Measurements from ENCODE around the gene TMEM40.

The TMEM40 gene

GRCh38 chr3:12768579-12769527 lies 9.8 kb upstream of the TMEM40 start:
- Histone ChIP-seq H3K27me3 (replicated peaks; ENCODE audit: control insufficient read depth, insufficient read depth, low read length) (no peaks in the 10 kb centered on the region; the same call in 1 of the 2 replicates), H3K36me3 (ENCODE audit: control insufficient read depth, insufficient read depth, low read length) (no peaks in the 10 kb centered on the region), H3K4me3 (replicated peaks; ENCODE audit: low read depth, low read length) (no peak overlapping the region)
- no peak for TF ChIP-seq CTCF (IDR thresholded peaks at IDR 0.05; ENCODE audit: insufficient read depth, low read length, poor library complexity, severe bottlenecking)
- DNase-seq (ENCODE audit: extremely low read depth, insufficient read length): no peak

GRCh38 chr3:12766541-12766940 lies 7.5 kb upstream of the TMEM40 start:
- H3K36me3 ChIP-seq (ENCODE audit: control insufficient read depth, insufficient read depth, low read length): no peaks in the 10 kb centered on the region
- TF ChIP-seq CTCF (IDR thresholded peaks at IDR 0.05; ENCODE audit: insufficient read depth, low read length, poor library complexity, severe bottlenecking): no peak
- no peaks in the 10 kb centered on the region; the same call in 1 of the 2 replicates for H3K27me3 ChIP-seq (replicated peaks; ENCODE audit: control insufficient read depth, insufficient read depth, low read length)
- no peak for DNase-seq (ENCODE audit: extremely low read depth, insufficient read length)
- H3K4me3 ChIP-seq (replicated peaks; ENCODE audit: low read depth, low read length): no peak overlapping the region

GRCh38 chr3:12764171-12764776 lies 5.2 kb upstream of the TMEM40 start:
- Histone ChIP-seq H3K4me3 (replicated peaks; ENCODE audit: low read depth, low read length) (no peak overlapping the region), H3K27me3 (replicated peaks; ENCODE audit: control insufficient read depth, insufficient read depth, low read length) (no peaks in the 10 kb centered on the region; the same call in 1 of the 2 replicates), H3K36me3 (ENCODE audit: control insufficient read depth, insufficient read depth, low read length) (no peaks in the 10 kb centered on the region)
- DNase-seq (ENCODE audit: extremely low read depth, insufficient read length): no peak
- TF ChIP-seq CTCF (IDR thresholded peaks at IDR 0.05; ENCODE audit: insufficient read depth, low read length, poor library complexity, severe bottlenecking): no peak

- TF ChIP-seq CTCF (IDR thresholded peaks at IDR 0.05; ENCODE audit: insufficient read depth, low read length, poor library complexity, severe bottlenecking): no peak
- no peaks in the 10 kb centered on the region for H3K36me3 ChIP-seq (ENCODE audit: control insufficient read depth, insufficient read depth, low read length)
- H3K4me3 ChIP-seq (replicated peaks; ENCODE audit: low read depth, low read length): no peak overlapping the region
- no peak for DNase-seq (ENCODE audit: extremely low read depth, insufficient read length)
- no peaks in the 10 kb centered on the region; the same call in 1 of the 2 replicates for H3K27me3 ChIP-seq (replicated peaks; ENCODE audit: control insufficient read depth, insufficient read depth, low read length)
Measured at GRCh38 chr3:12759693-12760565, 870 bp upstream of the TMEM40 start.

- no peak for TF ChIP-seq CTCF (IDR thresholded peaks at IDR 0.05; ENCODE audit: insufficient read depth, low read length, poor library complexity, severe bottlenecking)
- Histone ChIP-seq H3K4me3 (replicated peaks; ENCODE audit: low read depth, low read length) (no peak overlapping the region), H3K36me3 (ENCODE audit: control insufficient read depth, insufficient read depth, low read length) (no peaks in the 10 kb centered on the region), H3K27me3 (replicated peaks; ENCODE audit: control insufficient read depth, insufficient read depth, low read length) (no peaks in the 10 kb centered on the region; the same call in 1 of the 2 replicates)
- DNase-seq (ENCODE audit: extremely low read depth, insufficient read length): no peak
Measured at GRCh38 chr3:12758025-12758781, 856 bp downstream of the TMEM40 start.
